PC-3 (cell line): ENCODE results near the gene STX18. TPM values are rescaled to one million over a fixed set of nuclear protein-coding genes. Genes with fewer than 3 reads are reported as not detected.

Experiments
- ATAC-seq: fragments of 200-7000 bp; cut with Tn5 transposase; 2 replicates; pipeline ENCODE4 v1.9.1; 2020; ENCODE audit warnings: mild to moderate bottlenecking, moderate library complexity
- BruUV-seq: library from RNA; stranded (reverse); fragments of 400-500 nt; replicated peaks from 2 replicates; lab custom pipeline; 2021; lab: Mats Ljungman, UMichigan
- CTCF ChIA-PET: fragments of 300-600 bp; sonication (Branson Sonifier 250); formaldehyde crosslinking; loops from one replicate; lab custom pipeline; 2022; ENCODE audit warnings: antibody characterized with exemption; lab: Charles Lee
- POLR2A ChIA-PET: fragments of 300-600 bp; sonication (Branson Sonifier 250); formaldehyde crosslinking; loops from one replicate; lab custom pipeline; 2022; ENCODE audit warnings: antibody characterized with exemption; ENCODE audit not compliant: unreplicated experiment; lab: Charles Lee
- DNase-seq: peaks from one replicate; pipeline ENCODE4 v3.0.0-alpha.2; 2015
- H2AFZ ChIP-seq: fragments of 300-600 bp; sonication (generic); 2 replicates; pipeline ENCODE4 v1.6.0; 2016; ENCODE audit warnings: antibody characterized with exemption, low read length
- H3F3A ChIP-seq: fragments of 300-600 bp; sonication (generic); one replicate; pipeline ENCODE4 v1.6.0; 2017; ENCODE audit warnings: antibody characterized with exemption, low read length, control low read depth, mild to moderate bottlenecking; ENCODE audit not compliant: unreplicated experiment
- H3K27ac ChIP-seq: fragments of 300-600 bp; sonication (generic); 2 replicates; pipeline ENCODE4 v1.5.1; 2016; ENCODE audit warnings: mild to moderate bottlenecking, low read length
- H3K27me3 ChIP-seq: fragments of 300-600 bp; sonication (generic); 2 replicates; pipeline ENCODE4 v1.6.1; 2016; ENCODE audit warnings: low read length, mixed read lengths
- H3K36me3 ChIP-seq: fragments of 300-600 bp; sonication (generic); 2 replicates; pipeline ENCODE4 v1.6.1; 2016; ENCODE audit warnings: low read depth, mixed run types, low read length, mixed read lengths
- H3K4me1 ChIP-seq: fragments of 300-600 bp; sonication (generic); 2 replicates; pipeline ENCODE4 v1.5.1; 2016; ENCODE audit warnings: low read length; ENCODE audit not compliant: insufficient read depth
- H3K4me2 ChIP-seq: fragments of 300-600 bp; sonication (generic); 2 replicates; pipeline ENCODE4 v1.6.0; 2016; ENCODE audit warnings: low read length
- H3K4me3 ChIP-seq: fragments of 300-600 bp; sonication (generic); 2 replicates; pipeline ENCODE4 v1.5.1; 2016; ENCODE audit warnings: mild to moderate bottlenecking, low read length, mixed read lengths
- H3K79me2 ChIP-seq: fragments of 300-600 bp; sonication (generic); 2 replicates; pipeline ENCODE4 v1.6.1; 2017; ENCODE audit warnings: low read length, mixed read lengths
- H3K9ac ChIP-seq: fragments of 300-600 bp; sonication (generic); 2 replicates; pipeline ENCODE4 v1.6.0; 2016; ENCODE audit warnings: mild to moderate bottlenecking, low read length
- H3K9me2 ChIP-seq: fragments of 300-600 bp; sonication (generic); replicated peaks from 2 replicates; pipeline ENCODE4 v1.6.1; 2016; ENCODE audit warnings: mixed run types, low read length, mixed read lengths
- H3K9me3 ChIP-seq: fragments of 300-600 bp; sonication (generic); 2 replicates; pipeline ENCODE4 v1.6.1; 2016; ENCODE audit warnings: low read length, mixed read lengths
- H4K20me1 ChIP-seq: fragments of 300-600 bp; sonication (generic); 2 replicates; pipeline ENCODE4 v1.6.1; 2016; ENCODE audit warnings: low read length, mixed read lengths
- CTCF ChIP-seq: fragments of 300-600 bp; sonication (generic); conservative IDR thresholded peaks from 2 replicates; pipeline ENCODE4 v1.5.1; 2017; ENCODE audit warnings: antibody characterized with exemption, low read depth, mild to moderate bottlenecking, low read length
- EZH2 ChIP-seq: fragments of 300-600 bp; sonication (generic); IDR thresholded peaks from one replicate; pipeline ENCODE4 v1.6.1; 2017; ENCODE audit warnings: antibody characterized with exemption, mild to moderate bottlenecking, low read length; ENCODE audit not compliant: unreplicated experiment
- EZH2phosphoT487 ChIP-seq: fragments of 300-600 bp; sonication (generic); IDR thresholded peaks from 2 replicates; pipeline ENCODE4 v1.6.1; 2018; ENCODE audit warnings: mild to moderate bottlenecking, antibody characterized with exemption, low read length, borderline replicate concordance
- intact Hi-C: fragments of 100-400 bp; cut with micrococcal nuclease; formaldehyde crosslinking; loops from 2 replicates; pipeline ENCODE4 v1.9.0; 2023
- total RNA-seq: library from RNA; depleted of rRNA; stranded (reverse); fragments of >200 nt; gene quantifications from 2 replicates; pipeline ENCODE4 v1.2.3, GENCODE V29; 2014

STX18 gene
- total RNA-seq, 1 experiment from 2014 or later = 25.0 TPM

- Histone ChIP-seq H3K79me2 (no peaks in the 10 kb centered on the region), H3F3A (no peaks in the 10 kb centered on the region), H3K4me3 (no peak overlapping the region), H3K27ac (no peak overlapping the region), H3K9me2 (no peaks in the 10 kb centered on the region), H3K4me1 (no peaks in the 10 kb centered on the region), H2AFZ (no peak overlapping the region), H3K36me3 (no peaks in the 10 kb centered on the region; the same call in 1 of the 2 replicates), H3K9ac (no peak overlapping the region), H4K20me1 (no peaks in the 10 kb centered on the region), H3K9me3 (no peaks in the 10 kb centered on the region), H3K27me3 (no peaks in the 10 kb centered on the region), H3K4me2 (no peak overlapping the region)
- ChIA-PET CTCF (no interaction called here), POLR2A (no interaction called here)
- no TSS peak for BruUV-seq
- intact Hi-C loops = no loop called here
- DNase-seq (peak; percentile 22), ATAC-seq (no peak)
- TF ChIP-seq CTCF = no peak
- no peak for TF ChIP-seq EZH2phosphoT487
- TF ChIP-seq EZH2 = no peak
These were observed 85.5 kb downstream of the STX18 start for GRCh38 chr4:4456351-4456750.

GRCh38 chr4:4455210-4455865, 86.5 kb downstream of the STX18 start:
- Histone ChIP-seq H3K9ac (no peak overlapping the region), H4K20me1 (no peaks in the 10 kb centered on the region), H3K79me2 (no peaks in the 10 kb centered on the region), H3K4me3 (no peak overlapping the region), H3K27ac (no peak overlapping the region), H3K9me2 (no peaks in the 10 kb centered on the region), H3K27me3 (no peaks in the 10 kb centered on the region), H3K9me3 (no peaks in the 10 kb centered on the region), H3K4me1 (no peaks in the 10 kb centered on the region), H3F3A (no peaks in the 10 kb centered on the region), H3K36me3 (no peaks in the 10 kb centered on the region; the same call in 1 of the 2 replicates), H2AFZ (no peak overlapping the region), H3K4me2 (no peak overlapping the region)
- TF ChIP-seq EZH2 (no peak), CTCF (no peak), EZH2phosphoT487 (no peak)
- no TSS peak for BruUV-seq
- CTCF ChIA-PET = no interaction called here
- intact Hi-C loops = no loop called here
- POLR2A ChIA-PET = no interaction called here
- ATAC-seq (no peak), DNase-seq (no peak)

GRCh38 chr4:4446434-4446833, 95.4 kb downstream of the STX18 start:
- Histone ChIP-seq H3F3A (no peaks in the 10 kb centered on the region), H3K79me2 (no peaks in the 10 kb centered on the region), H4K20me1 (no peaks in the 10 kb centered on the region), H3K9me2 (no peaks in the 10 kb centered on the region), H2AFZ (no peak overlapping the region), H3K36me3 (no peaks in the 10 kb centered on the region), H3K4me2 (no peak overlapping the region), H3K27me3 (no peaks in the 10 kb centered on the region), H3K4me1 (no peaks in the 10 kb centered on the region), H3K9me3 (no peaks in the 10 kb centered on the region), H3K4me3 (no peak overlapping the region), H3K27ac (no peak overlapping the region), H3K9ac (no peak overlapping the region)
- no TSS peak for BruUV-seq
- ATAC-seq (no peak), DNase-seq (no peak)
- ChIA-PET CTCF (no interaction called here), POLR2A (no interaction called here)
- intact Hi-C loops = no loop called here
- no peak for TF ChIP-seq EZH2
- TF ChIP-seq EZH2phosphoT487 = no peak
